DMS153 treated with DMSO at 0.1 percent for 48 hours (cell line): ENCODE measurements around the gene S100A9.

ENCODE experiments used
- DNase-seq: peaks from one replicate; lab custom pipeline; 2025; ENCODE audit not compliant: unreplicated experiment; lab: John Stamatoyannopoulos, UW

The S100A9 gene

GRCh38 chr1:153387001-153387400, 29.3 kb downstream of the S100A9 start:
- DNase-seq = no peak

- no peak for DNase-seq
Measured at GRCh38 chr1:153387785-153388184, 30.1 kb downstream of the S100A9 start.

GRCh38 chr1:153389401-153389800, 31.7 kb downstream of the S100A9 start:
- DNase-seq = no peak

GRCh38 chr1:153389973-153390879, 32.6 kb downstream of the S100A9 start:
- DNase-seq = no peak

GRCh38 chr1:153390938-153391710, 33.5 kb downstream of the S100A9 start, which contains the start of gene S100A8:
S100A8 (minus strand) TSS chr1:153391073; CDS start chr1:153390535, 538 bp downstream.
- DNase-seq = no peak

- no peak for DNase-seq
Measured at GRCh38 chr1:153392258-153392657, 34.6 kb downstream of the S100A9 start.

GRCh38 chr1:153392822-153393221, 35.2 kb downstream of the S100A9 start:
- DNase-seq = no peak

GRCh38 chr1:153393926-153394325, 36.3 kb downstream of the S100A9 start:
- no peak for DNase-seq

GRCh38 chr1:153394391-153394790, 36.7 kb downstream of the S100A9 start:
- no peak for DNase-seq

GRCh38 chr1:153395136-153395685, 37.6 kb downstream of the S100A9 start:
- DNase-seq = no peak

- no peak for DNase-seq
Measured at GRCh38 chr1:153395776-153396175, 38.1 kb downstream of the S100A9 start.

- no peak for DNase-seq
Measured at GRCh38 chr1:153396461-153396860, 38.8 kb downstream of the S100A9 start.

GRCh38 chr1:153397051-153397923, 39.6 kb downstream of the S100A9 start:
- DNase-seq = no peak

GRCh38 chr1:153397924-153398651, 40.4 kb downstream of the S100A9 start:
- DNase-seq = no peak

GRCh38 chr1:153399401-153400055, 41.9 kb downstream of the S100A9 start:
- DNase-seq = no peak

- peak; percentile 33 for DNase-seq
Measured at GRCh38 chr1:153400244-153400643, 42.6 kb downstream of the S100A9 start.

- no peak for DNase-seq
Measured at GRCh38 chr1:153401461-153401860, 43.8 kb downstream of the S100A9 start.

- no peak for DNase-seq
Measured at GRCh38 chr1:153402226-153402625, 44.6 kb downstream of the S100A9 start.

- DNase-seq = no peak
Measured at GRCh38 chr1:153403421-153404085, 45.9 kb downstream of the S100A9 start.
